Lower lobe of right lung (tissue), 2 donors: ENCODE data around the gene RPAP2. TPM values are rescaled to one million over a fixed set of nuclear protein-coding genes. Genes with fewer than 3 reads are reported as not detected.
A peak's percentile ranks its signal among the peaks of the same experiment; 100 is the strongest.

Experiments used
- ATAC-seq, 2 donors: fragments of 200-7000 bp; cut with Tn5 transposase; one replicate each; pipeline ENCODE4 v1.9.1; 2020 to 2022; ENCODE audit warnings: mild to moderate bottlenecking in 2 of 2, moderate library complexity in 2 of 2
- DNase-seq: peaks from one replicate; pipeline ENCODE4 v3.0.0-alpha.2; 2020
- H3K27ac ChIP-seq: fragments of 200-600 bp; one replicate; pipeline ENCODE4 v1.8.0; 2022
- H3K27me3 ChIP-seq: fragments of 200-600 bp; one replicate; pipeline ENCODE4 v1.8.0; 2022; ENCODE audit warnings: low read depth
- H3K36me3 ChIP-seq: fragments of 200-600 bp; one replicate; pipeline ENCODE4 v1.8.0; 2022; ENCODE audit warnings: mild to moderate bottlenecking
- H3K4me1 ChIP-seq: fragments of 200-600 bp; one replicate; pipeline ENCODE4 v1.8.0; 2022
- H3K4me3 ChIP-seq: fragments of 200-600 bp; one replicate; pipeline ENCODE4 v1.8.0; 2022; ENCODE audit warnings: mild to moderate bottlenecking
- H3K9me3 ChIP-seq: fragments of 200-600 bp; one replicate; pipeline ENCODE4 v1.8.0; 2022
- intact Hi-C: fragments of 100-400 bp; cut with DNase I; formaldehyde crosslinking; loops from one replicate; pipeline ENCODE4 v1.11.0; 2022
- total RNA-seq: library from RNA; stranded (reverse); fragmentation: NEBNext Ultra II Directional; extraction: Animal tissue kit (Norgen Biotek cat#: 25700); gene quantifications from one replicate; pipeline ENCODE4 v1.2.1, GENCODE V29; 2021
- TF ChIP-seq, protein P1 (sequence below): fragments of 200-600 bp; IDR thresholded peaks from one replicate; pipeline ENCODE4 v1.8.0; 2022; ENCODE audit warnings: antibody characterized with exemption, mild to moderate bottlenecking
- donor health status: DM: no; HTN: yes; CAD: no; lungs with severe emphysema.

Gene RPAP2
- total RNA-seq, 1 donor from 2014 or later: 20.0 TPM

DNA sequence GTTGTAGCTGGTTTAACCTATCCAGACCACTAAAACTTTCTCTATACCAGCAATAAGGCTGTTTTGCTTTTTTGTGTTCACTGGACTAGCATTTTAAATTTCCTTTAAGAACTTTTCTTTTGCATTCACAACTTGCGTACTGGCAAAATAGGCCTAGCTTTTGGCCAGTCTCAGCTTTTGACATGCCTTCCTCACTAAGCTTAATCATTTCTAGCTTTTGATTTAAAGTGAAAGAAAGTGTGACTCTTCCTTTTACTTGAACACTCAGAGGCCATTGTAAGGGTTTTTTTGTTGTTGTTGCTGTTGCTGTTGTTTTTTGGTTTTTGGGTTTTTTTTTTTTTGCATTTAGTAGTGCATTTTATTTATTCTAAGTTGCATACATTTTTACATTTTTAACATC is 15.2 kb downstream of the RPAP2 start:
- no peak for DNase-seq
- no peak for ATAC-seq
- no peaks in the 10 kb centered on the region for H3K4me1 ChIP-seq
- no peak overlapping the region for H3K4me3 ChIP-seq
- H3K36me3 ChIP-seq: peaks cover 25% of the 10 kb centered on the region
- intact Hi-C loops: no loop called here
- no peak overlapping the region for H3K27ac ChIP-seq
- H3K27me3 ChIP-seq: no peaks in the 10 kb centered on the region
- TF ChIP-seq, protein P1, sequence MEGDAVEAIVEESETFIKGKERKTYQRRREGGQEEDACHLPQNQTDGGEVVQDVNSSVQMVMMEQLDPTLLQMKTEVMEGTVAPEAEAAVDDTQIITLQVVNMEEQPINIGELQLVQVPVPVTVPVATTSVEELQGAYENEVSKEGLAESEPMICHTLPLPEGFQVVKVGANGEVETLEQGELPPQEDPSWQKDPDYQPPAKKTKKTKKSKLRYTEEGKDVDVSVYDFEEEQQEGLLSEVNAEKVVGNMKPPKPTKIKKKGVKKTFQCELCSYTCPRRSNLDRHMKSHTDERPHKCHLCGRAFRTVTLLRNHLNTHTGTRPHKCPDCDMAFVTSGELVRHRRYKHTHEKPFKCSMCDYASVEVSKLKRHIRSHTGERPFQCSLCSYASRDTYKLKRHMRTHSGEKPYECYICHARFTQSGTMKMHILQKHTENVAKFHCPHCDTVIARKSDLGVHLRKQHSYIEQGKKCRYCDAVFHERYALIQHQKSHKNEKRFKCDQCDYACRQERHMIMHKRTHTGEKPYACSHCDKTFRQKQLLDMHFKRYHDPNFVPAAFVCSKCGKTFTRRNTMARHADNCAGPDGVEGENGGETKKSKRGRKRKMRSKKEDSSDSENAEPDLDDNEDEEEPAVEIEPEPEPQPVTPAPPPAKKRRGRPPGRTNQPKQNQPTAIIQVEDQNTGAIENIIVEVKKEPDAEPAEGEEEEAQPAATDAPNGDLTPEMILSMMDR: no peak
- no peaks in the 10 kb centered on the region for H3K9me3 ChIP-seq

DNA sequence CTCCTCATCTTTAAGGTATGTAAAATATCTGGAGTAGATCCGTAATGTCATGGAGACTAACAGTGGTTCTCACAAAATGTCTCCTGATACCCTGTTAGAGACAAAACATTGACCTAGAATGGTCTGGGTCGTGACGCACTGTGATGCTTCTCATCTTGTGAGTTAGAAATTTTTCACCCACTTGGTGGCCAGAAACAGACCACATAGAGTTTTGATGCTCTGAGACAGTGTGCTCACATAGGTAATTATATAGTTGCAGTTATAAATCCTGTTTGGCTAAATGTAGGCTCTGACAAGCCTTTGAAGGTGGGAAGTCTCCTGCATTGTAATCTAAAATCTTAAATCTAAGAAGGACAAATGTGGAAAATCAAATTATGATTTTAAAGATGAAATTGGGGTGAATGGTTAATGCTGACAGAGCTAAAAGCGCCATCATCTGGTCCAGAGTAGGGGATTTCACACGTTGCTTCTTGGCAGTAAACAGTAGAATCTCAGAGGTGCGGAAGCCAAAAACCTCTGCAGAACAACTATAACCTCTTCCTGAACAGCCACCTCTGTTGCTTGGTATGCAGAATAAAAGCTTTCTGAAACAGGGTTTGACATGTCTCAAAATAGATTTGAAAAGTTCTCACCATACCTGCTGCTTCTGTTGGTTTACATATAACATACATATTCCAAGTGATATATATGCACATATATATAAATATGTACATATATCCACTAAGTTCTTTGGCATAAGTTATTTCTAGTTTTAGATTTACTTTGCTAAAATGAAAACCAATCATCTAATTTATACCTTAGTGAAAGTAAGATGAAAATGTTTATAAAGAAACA is 17.1 kb downstream of the RPAP2 start:
- Histone ChIP-seq H3K27ac (no peak overlapping the region), H3K36me3 (peaks cover 34% of the 10 kb centered on the region), H3K4me3 (no peak overlapping the region), H3K9me3 (no peaks in the 10 kb centered on the region), H3K4me1 (no peaks in the 10 kb centered on the region), H3K27me3 (no peaks in the 10 kb centered on the region)
- ATAC-seq (peak in 1 of 2 donors; percentile 49), DNase-seq (no peak)
- TF ChIP-seq, protein P1: no peak
- intact Hi-C loops: no loop called here

DNA sequence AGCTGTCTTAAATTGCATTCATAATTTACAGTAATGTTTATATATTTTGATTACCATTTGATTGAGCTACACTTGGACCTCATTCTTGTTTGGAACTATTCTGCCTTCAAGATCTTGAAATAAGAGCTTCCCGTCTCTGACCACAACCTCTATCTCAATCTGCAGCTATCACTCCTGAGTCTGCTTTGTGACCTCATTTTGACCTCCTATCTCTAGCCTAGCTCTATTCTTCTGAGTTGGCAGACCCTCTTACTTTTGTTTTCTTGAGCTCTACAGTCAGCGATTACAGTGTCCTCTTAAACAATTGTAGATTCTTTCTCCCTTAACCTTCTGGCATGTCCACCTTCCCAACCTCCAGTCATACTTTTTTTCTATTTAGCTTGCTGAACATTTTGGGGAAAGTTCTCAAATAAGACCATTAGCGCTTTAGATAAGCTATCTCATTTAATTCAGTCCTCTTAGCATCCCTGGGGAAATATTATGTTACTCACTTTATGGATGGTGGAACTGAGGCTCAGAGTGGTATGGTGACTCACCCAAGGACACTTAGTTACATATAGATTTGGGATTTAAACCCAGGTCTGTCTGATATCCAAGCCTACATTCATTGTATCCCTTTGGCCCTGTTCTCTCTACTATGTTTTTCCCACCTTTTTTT is 19.1 kb downstream of the RPAP2 start:
- ATAC-seq (no peak), DNase-seq (no peak)
- no peak overlapping the region for H3K4me3 ChIP-seq
- no peaks in the 10 kb centered on the region for H3K27me3 ChIP-seq
- intact Hi-C loops: no loop called here
- H3K4me1 ChIP-seq: no peaks in the 10 kb centered on the region
- no peaks in the 10 kb centered on the region for H3K9me3 ChIP-seq
- H3K36me3 ChIP-seq: peaks cover 32% of the 10 kb centered on the region
- TF ChIP-seq, protein P1: no peak
- H3K27ac ChIP-seq: no peak overlapping the region

DNA sequence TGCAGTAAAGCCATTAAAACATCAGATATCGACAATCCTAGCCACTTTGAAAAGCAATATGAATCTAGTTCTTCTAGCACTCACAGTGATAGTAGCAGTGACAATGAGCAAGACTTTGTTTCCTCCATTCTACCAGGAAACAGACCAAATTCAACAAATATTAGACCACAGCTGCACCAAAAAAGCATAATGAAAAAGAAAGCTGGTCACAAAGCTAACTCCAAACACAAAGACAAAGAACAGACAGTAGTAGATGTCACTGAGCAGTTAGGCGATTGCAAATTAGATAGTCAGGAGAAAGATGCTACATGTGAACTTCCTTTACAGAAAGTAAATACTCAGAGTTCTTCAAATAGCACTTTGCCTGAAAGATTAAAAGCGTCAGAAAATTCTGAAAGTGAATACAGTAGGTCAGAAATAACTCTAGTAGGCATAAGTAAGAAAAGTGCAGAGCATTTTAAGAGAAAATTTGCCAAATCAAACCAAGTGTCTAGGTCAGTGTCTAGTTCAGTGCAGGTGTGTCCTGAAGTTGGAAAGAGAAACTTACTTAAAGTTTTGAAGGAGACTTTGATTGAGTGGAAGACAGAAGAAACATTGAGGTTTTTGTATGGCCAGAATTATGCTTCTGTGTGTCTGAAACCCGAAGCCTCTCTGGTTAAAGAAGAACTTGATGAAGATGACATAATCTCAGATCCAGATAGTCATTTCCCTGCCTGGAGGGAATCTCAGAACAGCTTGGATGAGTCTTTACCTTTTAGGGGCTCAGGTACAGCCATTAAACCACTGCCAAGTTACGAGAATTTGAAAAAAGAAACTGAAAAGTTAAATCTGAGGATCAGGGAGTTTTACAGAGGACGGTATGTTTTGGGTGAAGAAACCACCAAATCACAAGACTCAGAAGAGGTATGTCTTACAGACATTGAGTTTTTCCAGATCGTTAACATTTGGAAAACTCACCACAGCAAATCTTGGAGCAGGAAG is 24.9 kb downstream of the RPAP2 start:
- no peaks in the 10 kb centered on the region for H3K4me1 ChIP-seq
- no peak overlapping the region for H3K4me3 ChIP-seq
- no peak for ATAC-seq
- H3K27ac ChIP-seq: no peak overlapping the region
- TF ChIP-seq, protein P1: no peak
- H3K9me3 ChIP-seq: peaks cover 25% of the 10 kb centered on the region
- intact Hi-C loops: no loop called here
- DNase-seq: no peak
- H3K36me3 ChIP-seq: peaks cover 43% of the 10 kb centered on the region
- no peaks in the 10 kb centered on the region for H3K27me3 ChIP-seq

DNA sequence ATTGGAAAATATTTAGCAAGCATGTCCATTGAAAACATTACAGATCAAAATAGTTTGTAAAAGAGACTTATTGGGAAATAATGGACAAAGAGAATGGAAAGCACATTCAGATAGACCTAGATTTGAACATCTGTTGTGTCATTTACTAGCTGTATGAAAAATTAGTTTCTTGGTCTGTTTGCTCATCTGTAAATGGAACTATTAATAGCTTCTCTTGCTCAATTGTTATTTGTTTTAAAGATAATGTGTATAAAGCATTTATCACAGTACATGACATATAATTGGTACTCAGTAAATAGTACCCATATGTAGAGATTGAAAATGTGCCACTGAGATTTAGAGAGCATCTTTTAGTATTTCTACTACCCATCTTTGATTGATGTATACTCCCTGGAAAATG is 25.9 kb downstream of the RPAP2 start:
- H3K9me3 ChIP-seq: peaks cover 25% of the 10 kb centered on the region
- H3K27me3 ChIP-seq: no peaks in the 10 kb centered on the region
- ATAC-seq (no peak), DNase-seq (no peak)
- peaks cover 43% of the 10 kb centered on the region for H3K36me3 ChIP-seq
- no peaks in the 10 kb centered on the region for H3K4me1 ChIP-seq
- no peak overlapping the region for H3K27ac ChIP-seq
- TF ChIP-seq, protein P1: no peak
- no peak overlapping the region for H3K4me3 ChIP-seq
- intact Hi-C loops: no loop called here
